HG03457 (cell line): ENCODE measurements around the gene KLHDC8A.
"Not testable (repeated sequence)": the region's sequence is repeated elsewhere in the genome, so short reads cannot be mapped to it uniquely, and the experiment has no call there.

ENCODE experiments used
- ATAC-seq: cut with Tn5 transposase; IDR thresholded peaks from one replicate; pipeline ENCODE4 v1.9.1; 2021; ENCODE audit warnings: moderate number of reproducible peaks; ENCODE audit not compliant: unreplicated experiment

The KLHDC8A gene

DNA sequence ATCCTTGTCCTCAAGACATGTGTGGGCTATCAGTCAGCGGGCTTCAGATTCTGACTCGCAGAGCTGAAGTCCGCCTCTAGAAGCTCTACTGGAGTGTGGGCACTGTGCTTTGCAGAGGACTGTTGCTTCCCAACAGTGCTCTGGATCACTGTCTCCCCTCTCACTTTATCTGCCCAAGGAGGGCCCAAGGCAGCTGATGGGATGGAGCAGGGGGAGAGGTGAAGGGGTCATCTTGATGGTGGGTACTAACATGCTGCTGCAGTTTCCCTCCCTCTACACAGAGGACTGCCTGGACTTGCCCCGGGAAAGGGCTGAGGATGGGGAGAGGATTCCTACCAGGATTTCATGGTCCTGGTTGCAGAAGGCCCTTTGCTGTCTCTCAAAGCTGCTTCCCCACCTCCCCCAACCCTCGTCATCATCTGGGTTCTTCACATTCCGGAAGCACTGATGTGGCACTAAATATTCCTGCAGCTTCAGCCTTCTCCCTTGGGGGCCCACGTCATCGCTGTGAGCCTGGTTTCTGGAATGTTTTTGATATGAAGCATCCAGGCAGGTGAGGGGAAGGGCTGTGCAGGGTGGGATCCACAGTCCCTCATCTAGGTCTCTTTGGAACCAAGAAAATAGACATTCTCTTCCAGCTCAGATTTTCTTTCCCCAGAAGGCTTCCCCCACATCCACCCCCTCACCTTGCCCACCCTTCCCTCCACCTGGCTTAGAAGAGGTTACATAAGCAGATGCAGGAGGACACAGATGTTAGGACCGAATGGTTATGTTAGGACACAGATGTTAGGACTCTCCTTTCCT lies 58.3 kb downstream of the KLHDC8A start:
- ATAC-seq = no peak

DNA sequence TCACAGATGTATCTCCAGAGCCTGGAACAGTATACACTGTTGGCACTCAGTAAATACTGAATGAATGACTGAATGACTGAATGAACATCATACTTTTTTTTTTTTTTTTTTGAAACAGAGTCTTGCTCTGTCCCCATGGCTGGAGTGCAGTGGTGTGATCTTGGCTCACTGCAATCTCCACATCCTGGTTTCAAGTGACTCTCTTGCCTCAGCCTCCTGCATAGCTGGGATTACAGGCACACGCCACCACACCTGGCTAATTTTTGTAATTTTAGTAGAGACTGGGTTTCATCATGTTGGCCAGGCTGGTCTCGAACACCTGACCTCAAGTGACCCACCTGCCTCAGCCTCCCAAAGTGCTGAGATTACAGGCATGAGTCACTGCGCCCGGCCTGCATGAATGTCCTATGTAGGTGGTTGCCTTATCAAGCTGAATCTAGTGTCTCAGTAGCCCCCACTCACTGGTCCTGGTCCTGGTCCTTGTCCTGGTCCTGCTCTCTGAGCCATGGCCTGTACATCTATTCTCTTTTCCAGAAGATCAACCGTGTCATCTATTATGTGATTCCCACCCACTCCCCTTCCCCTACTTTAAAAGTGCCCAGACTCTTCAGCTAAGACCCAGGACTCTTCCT lies 59.1 kb downstream of the KLHDC8A start:
- not testable (repeated sequence) for ATAC-seq

DNA sequence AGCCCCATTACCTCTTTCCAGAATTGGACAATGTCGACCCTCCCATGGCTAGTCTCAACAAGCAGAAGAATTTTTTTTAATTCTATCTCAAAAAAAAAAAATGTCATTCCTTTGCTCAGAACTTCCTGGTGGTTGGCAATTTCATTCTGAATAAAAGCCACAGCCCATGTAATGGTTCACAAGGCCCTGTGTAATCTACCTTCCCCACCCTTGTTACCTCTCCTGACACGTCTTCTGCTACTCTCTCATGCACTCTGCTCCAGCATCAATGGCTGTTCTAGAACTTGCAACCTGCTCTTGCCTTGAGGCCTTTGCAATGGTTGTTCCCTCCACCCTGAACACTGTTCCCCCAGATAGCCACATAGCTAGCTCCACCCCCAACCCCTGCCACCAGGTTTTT lies 60.6 kb downstream of the KLHDC8A start:
- no peak for ATAC-seq

DNA sequence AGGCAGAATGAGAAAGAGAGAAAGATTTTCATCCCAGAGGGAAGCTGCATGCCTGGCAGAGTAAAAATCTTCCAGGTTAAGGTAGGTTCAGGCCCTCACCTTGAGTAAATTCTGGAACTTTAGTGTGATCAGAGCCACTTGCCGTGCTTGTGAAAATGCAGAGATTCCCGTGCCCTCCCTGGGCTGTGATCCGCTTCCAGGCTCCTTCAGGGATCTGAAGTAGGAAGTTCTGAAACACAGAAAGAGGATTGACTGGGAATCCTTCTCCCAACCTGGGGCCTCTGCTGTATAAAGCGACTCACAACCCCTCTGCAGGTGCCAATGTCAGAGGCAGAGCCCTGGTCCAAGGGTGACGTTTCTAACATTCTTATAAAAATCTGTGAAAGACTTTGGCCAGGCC lies 61.8 kb downstream of the KLHDC8A start:
- no peak for ATAC-seq

DNA sequence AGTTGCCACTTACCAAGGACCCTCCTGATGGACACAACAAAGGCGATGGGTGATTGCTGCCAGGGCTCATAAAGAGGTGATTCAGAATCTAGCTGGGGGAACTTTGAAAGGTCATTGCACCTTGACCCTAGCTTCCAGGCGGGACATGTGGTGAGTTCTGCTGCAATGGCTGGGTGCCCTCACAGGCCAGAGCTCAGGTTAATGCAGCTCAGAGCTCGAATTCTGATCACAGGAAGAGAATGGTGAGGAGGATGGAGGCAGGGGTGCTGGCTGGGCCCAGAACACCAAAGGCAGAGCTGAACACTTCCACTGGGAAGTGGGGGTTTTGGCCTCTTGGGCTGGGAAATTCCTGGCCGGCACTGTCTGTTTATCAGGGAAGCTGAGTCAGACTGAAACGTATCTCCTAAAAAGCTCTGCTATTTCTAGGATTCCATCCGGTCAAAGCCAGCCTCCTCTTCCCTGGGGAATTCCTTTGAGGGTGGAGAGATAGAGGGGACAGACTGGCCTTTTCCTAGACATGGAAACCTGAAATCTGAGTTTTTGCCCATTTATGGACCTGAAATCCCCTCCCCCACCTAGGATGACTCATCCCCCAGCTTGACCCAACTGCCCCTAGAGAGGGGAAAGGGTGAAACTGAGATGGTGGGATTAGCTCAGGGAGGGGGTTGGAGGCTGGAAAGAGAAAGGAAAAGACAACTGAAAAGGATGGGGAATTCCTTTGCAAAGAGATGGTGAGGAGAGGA lies 62.4 kb downstream of the KLHDC8A start:
- ATAC-seq = no peak

DNA sequence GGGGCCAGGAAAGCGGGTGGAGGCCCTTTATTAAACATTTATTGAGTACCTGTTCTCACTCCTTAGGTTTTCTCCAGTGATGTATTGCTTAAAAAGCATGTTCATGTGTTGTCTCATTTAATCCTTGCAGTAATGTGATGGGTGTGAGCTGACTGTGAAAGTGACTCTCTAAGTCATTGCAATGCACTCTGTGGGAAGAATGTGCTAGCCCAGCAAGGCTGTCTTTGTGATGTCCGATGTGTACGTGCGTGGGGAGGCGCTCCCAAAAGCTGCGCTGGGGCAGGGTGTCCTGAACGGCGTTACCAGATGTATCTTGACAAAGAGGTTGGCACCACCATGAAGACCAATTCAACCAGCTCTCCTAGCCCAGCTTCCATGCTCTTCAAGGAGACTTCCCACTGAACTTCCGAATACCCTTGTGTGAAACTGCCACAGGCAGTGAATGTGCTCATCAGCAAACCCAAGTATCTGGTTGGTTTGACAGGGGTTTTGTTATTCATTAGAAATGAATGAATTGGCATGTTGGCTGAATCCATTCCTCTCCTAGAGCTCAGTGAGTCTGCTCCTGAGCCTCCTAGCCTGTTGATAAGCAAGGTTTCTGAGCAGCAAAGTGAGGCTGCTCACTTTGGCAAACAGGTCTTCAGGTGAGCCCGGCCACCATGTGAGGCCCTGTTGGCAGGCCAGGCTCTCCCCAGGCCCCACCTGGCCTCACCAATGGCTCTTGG lies 63.2 kb downstream of the KLHDC8A start:
- ATAC-seq = no peak

DNA sequence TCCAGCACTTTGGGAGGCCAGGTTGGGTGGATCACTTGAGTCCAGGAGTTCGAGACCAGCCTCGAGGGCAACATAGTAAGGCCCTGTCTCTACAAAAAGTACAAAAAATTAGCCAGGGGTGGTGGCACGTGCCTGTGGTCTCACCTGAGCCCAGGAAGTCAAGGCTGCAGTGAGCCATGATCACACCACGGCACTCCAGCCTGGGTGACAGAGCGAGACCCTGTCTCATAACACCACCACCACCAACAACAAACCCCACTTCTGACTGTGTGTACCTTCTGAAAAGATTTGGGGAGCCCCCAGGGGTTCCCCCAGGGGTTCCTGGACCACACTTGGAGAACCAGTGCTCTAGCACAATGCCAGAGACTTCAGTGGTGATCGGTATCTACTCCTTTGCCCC lies 65.1 kb downstream of the KLHDC8A start:
- ATAC-seq = no peak

DNA sequence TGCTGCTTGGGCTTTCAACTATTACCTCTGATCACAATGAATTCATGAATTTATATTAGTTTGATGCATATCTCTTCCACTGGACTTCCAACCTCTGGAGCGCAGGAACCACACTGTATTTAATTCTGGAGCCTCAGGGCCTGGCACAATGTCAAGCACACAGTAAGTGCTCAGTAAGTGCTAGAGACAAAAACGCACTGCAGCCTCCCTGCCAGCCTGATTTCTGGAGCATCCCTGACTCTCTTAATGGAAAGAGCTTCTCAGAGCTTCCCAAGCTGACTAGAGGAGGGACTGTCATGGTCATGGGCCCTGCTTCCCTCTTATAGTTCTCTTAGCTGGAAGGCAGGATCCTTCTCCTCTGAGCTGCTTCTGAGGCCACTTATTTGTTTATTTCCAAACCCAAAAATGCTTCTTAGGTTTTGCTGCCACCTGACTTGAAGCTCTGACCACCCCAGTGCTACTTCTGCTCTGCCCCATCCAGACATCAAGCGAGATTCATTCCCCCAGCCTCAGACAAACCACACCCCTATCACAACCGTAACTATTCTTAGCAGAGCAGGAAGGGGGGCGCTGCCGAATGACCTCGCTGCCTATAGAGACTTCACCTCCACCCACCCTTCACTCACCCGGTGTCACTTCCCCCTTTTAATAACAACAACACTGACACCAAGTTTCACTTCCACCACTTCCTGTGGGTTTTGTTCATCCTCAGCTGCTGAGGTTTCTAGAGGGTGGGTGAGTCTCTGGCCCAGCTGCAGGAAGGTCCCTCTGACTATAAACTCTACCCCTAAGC lies 68.8 kb downstream of the KLHDC8A start:
- peak; percentile 67 for ATAC-seq

DNA sequence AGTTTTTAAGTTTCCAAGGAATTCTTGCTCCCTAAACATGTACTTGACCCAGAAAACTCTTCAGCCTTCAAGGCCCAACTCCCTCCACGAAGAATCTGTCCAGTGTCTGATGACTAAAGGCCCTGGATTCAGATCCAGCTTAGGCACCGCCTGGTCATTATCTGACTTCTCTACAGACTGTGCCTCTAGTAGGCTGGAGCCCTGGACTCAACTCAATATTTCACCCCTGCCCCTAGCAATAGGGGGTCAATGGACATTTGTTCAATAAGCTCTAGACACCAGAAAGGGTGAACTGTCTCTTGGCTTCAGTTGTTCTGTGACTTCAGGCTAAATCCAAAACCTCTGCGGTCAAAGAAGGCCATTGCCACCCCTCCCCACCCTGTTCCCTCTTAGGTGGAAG lies 69.6 kb downstream of the KLHDC8A start:
- no peak for ATAC-seq

DNA sequence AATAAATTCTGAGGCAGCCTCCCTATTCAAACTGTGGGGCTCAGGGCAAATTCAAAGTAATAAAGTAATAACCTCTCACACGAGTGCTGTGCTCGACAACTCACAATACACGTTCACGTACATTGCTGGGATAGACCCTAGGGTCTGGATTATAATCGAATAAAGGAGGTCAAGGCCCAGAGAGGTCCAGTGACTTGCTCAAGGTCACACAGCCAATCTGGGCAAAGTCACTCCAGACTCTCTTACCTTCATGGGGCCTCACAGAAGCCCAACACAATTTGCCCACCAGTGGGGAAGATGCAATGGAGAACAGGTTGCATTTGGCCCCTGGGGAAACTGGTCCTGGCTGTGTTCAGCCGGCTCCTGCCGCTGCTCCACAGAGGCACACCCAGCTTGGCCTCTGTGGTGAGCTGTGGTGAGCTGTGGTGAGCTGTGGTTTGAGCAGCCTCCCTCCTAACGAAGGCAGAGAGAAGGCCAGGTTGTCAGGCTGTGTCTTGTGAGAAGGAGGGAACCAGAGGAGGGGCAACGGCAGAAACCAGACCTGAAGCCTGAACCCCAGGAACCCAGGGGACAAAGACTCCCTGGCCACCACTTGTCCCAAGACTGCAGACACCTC lies 70.3 kb downstream of the KLHDC8A start:
- ATAC-seq = no peak
